Heart left ventricle (tissue), 13 donors: ENCODE data around the gene UFC1.

ENCODE experiments used
- CTCF ChIP-seq, 12 donors: fragments of 200-600 bp; sonication (generic) in 4 of 12; IDR thresholded peaks; one replicate each; pipeline versions ENCODE4 v1.5.0 to v1.8.0; 2018 to 2022; ENCODE audit warnings: antibody characterized with exemption in 12 of 12, mild to moderate bottlenecking in 5 of 12
- POLR2A ChIP-seq, 2 donors: fragments of 450-650 bp; IDR thresholded peaks; one replicate each; pipeline ENCODE4 v1.6.1; 2017; ENCODE audit warnings: antibody characterized with exemption in 2 of 2, mild to moderate bottlenecking in 2 of 2, moderate library complexity in 2 of 2
- donor health status: ischemic (EF 13 %, LVEDD 7.1; RV severe dilation, severe dysfunction).
- donor health status: DM: no; HTN: yes; CAD: no.
- donor health status: DM: no; HTN: no; CAD: no.
- donor health status: ischemic (EF 25% LVEDD 6.9; RV normal size, moderate dysfunction).
- donor health status: ischemic (EF 25% LVEDD 5.7; RV mildly dilated, moderate dysfunction).
- donor health status: ischemic (EF 35%, LVEDD 5.7; RV mildly dilated, moderate dysfunction).
- donor health status: nonischemic (EF 11% LVEDD 7.7; RV severe dilation, severe dysfunction).
- donor health status: DM: yes; HTN: yes; CAD: no.
- donor health status: PGD.
- donor health status: ischemic (EF 29% LVEDD 5.4; RV normal size, mild dysfunction).
- donor health status: nonischemic (EF 23%, LVEDD 6.1; RV moderate dilation, normal function).

- TF ChIP-seq CTCF (IDR thresholded peaks at IDR 0.05) (no peak), POLR2A (IDR thresholded peaks at IDR 0.05) (peak in 1 of 2 donors; percentile 64)
These were observed 53.4 kb downstream of the UFC1 start for GRCh38 chr1:161207173-161207572.
